Activated CD4-positive, alpha-beta memory T cell treated with anti-CD3 and anti-CD28 coated beads for 36 hours (primary cell): ENCODE results near the gene GFOD1. TPM values are rescaled to one million over a fixed set of nuclear protein-coding genes. Genes with fewer than 3 reads are reported as not detected.
A peak's percentile ranks its signal among the peaks of the same experiment; 100 is the strongest.
"Not testable (repeated sequence)": the region's sequence is repeated elsewhere in the genome, so short reads cannot be mapped to it uniquely, and the experiment has no call there.

ENCODE experiments used
- CTCF ChIA-PET: fragments of 350-600 bp; sonication (Branson Sonifier 250); formaldehyde crosslinking; loops from one replicate; lab custom pipeline; 2021; ENCODE audit warnings: antibody characterized with exemption, inconsistent platforms; lab: Charles Lee
- POLR2A ChIA-PET: fragments of 350-600 bp; sonication (Branson Sonifier 250); formaldehyde crosslinking; loops from one replicate; lab custom pipeline; 2021; ENCODE audit warnings: antibody characterized with exemption; lab: Charles Lee
- DNase-seq: peaks from one replicate; pipeline ENCODE4 v3.0.0-alpha.2; 2020
- H3K27ac Mint-ChIP-seq: one replicate; pipeline ENCODE4 v1.8.0; 2021; ENCODE audit warnings: mixed read lengths
- H3K27me3 Mint-ChIP-seq: one replicate; pipeline ENCODE4 v1.8.0; 2021; ENCODE audit warnings: mixed read lengths
- H3K36me3 Mint-ChIP-seq: one replicate; pipeline ENCODE4 v1.8.0; 2021; ENCODE audit warnings: mixed read lengths
- H3K4me1 Mint-ChIP-seq: one replicate; pipeline ENCODE4 v1.8.0; 2021; ENCODE audit warnings: low read depth, mixed read lengths
- H3K4me3 Mint-ChIP-seq: one replicate; pipeline ENCODE4 v1.8.0; 2021; ENCODE audit warnings: mild to moderate bottlenecking, mixed read lengths
- H3K9me3 Mint-ChIP-seq: one replicate; pipeline ENCODE4 v1.8.0; 2021; ENCODE audit warnings: mixed read lengths
- intact Hi-C: fragments of 100-400 bp; cut with micrococcal nuclease; formaldehyde crosslinking; loops from one replicate; pipeline ENCODE4 v1.15.1; 2023
- total RNA-seq, 2 experiments: library from RNA; stranded (reverse); gene quantifications; one replicate each; pipeline ENCODE4 v1.2.3, GENCODE V29; 2021

Gene GFOD1
- total RNA-seq, 2 experiments from 2014 or later: 2.3 to 2.4 TPM

GRCh38 chr6:13469693-13470092 is 17.7 kb downstream of the GFOD1 start:
- ChIA-PET CTCF (no interaction called here), POLR2A (no interaction called here)
- DNase-seq: no peak
- intact Hi-C loops: no loop called here
- Mint-ChIP-seq H3K9me3 (no peaks in the 10 kb centered on the region), H3K4me3 (no peak overlapping the region), H3K36me3 (no peaks in the 10 kb centered on the region), H3K27ac (no peak overlapping the region), H3K4me1 (peaks cover 16% of the 10 kb centered on the region), H3K27me3 (no peaks in the 10 kb centered on the region)

GRCh38 chr6:13468839-13469238 is 18.6 kb downstream of the GFOD1 start:
- Mint-ChIP-seq H3K4me1 (peaks cover 22% of the 10 kb centered on the region), H3K27ac (no peak overlapping the region), H3K9me3 (no peaks in the 10 kb centered on the region), H3K4me3 (no peak overlapping the region), H3K36me3 (no peaks in the 10 kb centered on the region), H3K27me3 (no peaks in the 10 kb centered on the region)
- intact Hi-C loops: no loop called here
- DNase-seq: no peak
- ChIA-PET POLR2A (no interaction called here), CTCF (interaction anchor here (0.8 kb wide), 1 partner anchor 16 kb away, joined by 3 read pairs; no protein-coding TSS in a partner anchor)

- Mint-ChIP-seq H3K9me3 (no peaks in the 10 kb centered on the region), H3K4me3 (no peak overlapping the region), H3K36me3 (no peaks in the 10 kb centered on the region), H3K27me3 (no peaks in the 10 kb centered on the region), H3K27ac (no peak overlapping the region), H3K4me1 (peaks cover 27% of the 10 kb centered on the region)
- no peak for DNase-seq
- intact Hi-C loops: no loop called here
- CTCF ChIA-PET: interaction anchor here (1.1 kb wide), 1 partner anchor 12 kb away, joined by 4 read pairs; no protein-coding TSS in a partner anchor
- POLR2A ChIA-PET: interaction anchor here (0.9 kb wide), 1 partner anchor 13 kb away, joined by 3 read pairs; no protein-coding TSS in a partner anchor
Measured at GRCh38 chr6:13467216-13467600, 20.2 kb downstream of the GFOD1 start.

GRCh38 chr6:13466304-13467215 is 20.8 kb downstream of the GFOD1 start:
- intact Hi-C loops: loop anchor here (1.0 kb wide), 4 partner anchors 12 to 110 kb away; no protein-coding TSS in a partner anchor
- ChIA-PET POLR2A (interaction anchor here (0.9 kb wide), 1 partner anchor 12 kb away, joined by 3 read pairs; no protein-coding TSS in a partner anchor), CTCF (interaction anchor here (1.1 kb wide), 1 partner anchor 12 kb away, joined by 4 read pairs; no protein-coding TSS in a partner anchor)
- Mint-ChIP-seq H3K36me3 (no peaks in the 10 kb centered on the region), H3K27me3 (no peaks in the 10 kb centered on the region), H3K27ac (peak overlapping the region; percentile 86), H3K4me1 (peaks cover 34% of the 10 kb centered on the region), H3K4me3 (peak overlapping the region; percentile 42), H3K9me3 (no peaks in the 10 kb centered on the region)
- peak; percentile 81 for DNase-seq

- DNase-seq: no peak
- CTCF ChIA-PET: no interaction called here
- H3K36me3 Mint-ChIP-seq: no peaks in the 10 kb centered on the region
- no peaks in the 10 kb centered on the region for H3K27me3 Mint-ChIP-seq
- POLR2A ChIA-PET: interaction anchor here (0.9 kb wide), 1 partner anchor 22 kb away, joined by 4 read pairs; the partner anchor contains the start of gene GFOD1
- intact Hi-C loops: loop anchor here (1.0 kb wide), 4 partner anchors 11 to 109 kb away; no protein-coding TSS in a partner anchor
- H3K9me3 Mint-ChIP-seq: no peaks in the 10 kb centered on the region
- peak overlapping the region; percentile 42 for H3K4me3 Mint-ChIP-seq
- peak overlapping the region; percentile 86 for H3K27ac Mint-ChIP-seq
- H3K4me1 Mint-ChIP-seq: peaks cover 34% of the 10 kb centered on the region
Measured at GRCh38 chr6:13465734-13466133, 21.7 kb downstream of the GFOD1 start.

- Mint-ChIP-seq H3K4me3 (no peak overlapping the region), H3K36me3 (no peaks in the 10 kb centered on the region), H3K4me1 (peaks cover 41% of the 10 kb centered on the region), H3K27ac (no peak overlapping the region), H3K27me3 (no peaks in the 10 kb centered on the region), H3K9me3 (no peaks in the 10 kb centered on the region)
- DNase-seq: no peak
- intact Hi-C loops: no loop called here
- CTCF ChIA-PET: interaction anchor here (1.1 kb wide), 1 partner anchor 127 kb away, joined by 3 read pairs; no protein-coding TSS in a partner anchor
- POLR2A ChIA-PET: interaction anchor here (1.4 kb wide), 1 partner anchor 22 kb away, joined by 3 read pairs; no protein-coding TSS in a partner anchor
Measured at GRCh38 chr6:13463941-13464340, 23.5 kb downstream of the GFOD1 start.

- Mint-ChIP-seq H3K27ac (no peak overlapping the region), H3K9me3 (no peaks in the 10 kb centered on the region), H3K36me3 (no peaks in the 10 kb centered on the region), H3K4me1 (peaks cover 41% of the 10 kb centered on the region), H3K27me3 (no peaks in the 10 kb centered on the region), H3K4me3 (no peak overlapping the region)
- intact Hi-C loops: no loop called here
- ChIA-PET CTCF (interaction anchor here (1.1 kb wide), 1 partner anchor 126 kb away, joined by 3 read pairs; no protein-coding TSS in a partner anchor), POLR2A (interaction anchor here (1.4 kb wide), 1 partner anchor 22 kb away, joined by 3 read pairs; no protein-coding TSS in a partner anchor)
- DNase-seq: no peak
Measured at GRCh38 chr6:13463328-13463717, 24.1 kb downstream of the GFOD1 start.

GRCh38 chr6:13462458-13463327 is 24.7 kb downstream of the GFOD1 start:
- ChIA-PET POLR2A (interaction anchor here (1.4 kb wide), 1 partner anchor 23 kb away, joined by 3 read pairs; no protein-coding TSS in a partner anchor), CTCF (interaction anchor here (1.1 kb wide), 1 partner anchor 126 kb away, joined by 3 read pairs; no protein-coding TSS in a partner anchor)
- DNase-seq: no peak

GRCh38 chr6:13461805-13462204 is 25.6 kb downstream of the GFOD1 start:
- Mint-ChIP-seq H3K27me3 (no peaks in the 10 kb centered on the region), H3K36me3 (no peaks in the 10 kb centered on the region), H3K9me3 (no peaks in the 10 kb centered on the region), H3K27ac (no peak overlapping the region), H3K4me1 (peaks cover 45% of the 10 kb centered on the region), H3K4me3 (no peak overlapping the region)
- intact Hi-C loops: no loop called here
- ChIA-PET CTCF (interaction anchor here (0.9 kb wide), 1 partner anchor 9 kb away, joined by 3 read pairs; no protein-coding TSS in a partner anchor), POLR2A (no interaction called here)
- no peak for DNase-seq

More at GRCh38 chr6:13462458-13463327, 24.7 kb downstream of the GFOD1 start:
- intact Hi-C loops: no loop called here
- H3K36me3 Mint-ChIP-seq: no peaks in the 10 kb centered on the region
- peaks cover 44% of the 10 kb centered on the region for H3K4me1 Mint-ChIP-seq
- no peak overlapping the region for H3K27ac Mint-ChIP-seq
- H3K4me3 Mint-ChIP-seq: no peak overlapping the region
- H3K9me3 Mint-ChIP-seq: no peaks in the 10 kb centered on the region
- no peaks in the 10 kb centered on the region for H3K27me3 Mint-ChIP-seq

- H3K9me3 Mint-ChIP-seq: no peaks in the 10 kb centered on the region
- POLR2A ChIA-PET: no interaction called here
- peaks cover 43% of the 10 kb centered on the region for H3K4me1 Mint-ChIP-seq
- no peaks in the 10 kb centered on the region for H3K36me3 Mint-ChIP-seq
- intact Hi-C loops: no loop called here
- H3K27me3 Mint-ChIP-seq: no peaks in the 10 kb centered on the region
- DNase-seq: no peak
- CTCF ChIA-PET: interaction anchor here (0.9 kb wide), 1 partner anchor 9 kb away, joined by 3 read pairs; no protein-coding TSS in a partner anchor
- H3K27ac Mint-ChIP-seq: no peak overlapping the region
- H3K4me3 Mint-ChIP-seq: no peak overlapping the region
Measured at GRCh38 chr6:13461307-13461706, 26.1 kb downstream of the GFOD1 start.

GRCh38 chr6:13460289-13460688 is 27.1 kb downstream of the GFOD1 start:
- H3K36me3 Mint-ChIP-seq, H3K9me3 Mint-ChIP-seq, DNase-seq, H3K27ac Mint-ChIP-seq, H3K27me3 Mint-ChIP-seq, POLR2A ChIA-PET, intact Hi-C loops, CTCF ChIA-PET, H3K4me3 Mint-ChIP-seq: not testable (repeated sequence)
- H3K4me1 Mint-ChIP-seq: peaks cover 39% of the 10 kb centered on the region
